Activated CD8-positive, alpha-beta memory T cell treated with anti-CD3 and anti-CD28 coated beads for 4 hours (primary cell): Measurements from ENCODE around the gene SLC48A1.

ENCODE experiments used
- DNase-seq, 2 donors: peaks; one replicate each; pipeline ENCODE4 v3.0.0-alpha.2; 2020; ENCODE audit warnings: low read depth in 2 of 2

The SLC48A1 gene

GRCh38 chr12:47773062-47773857 lies at the start of gene SLC48A1:
Gene SLC48A1 (plus strand): TSS chr12:47773238. CDS start chr12:47773305, 67 bp downstream.
- DNase-seq, result peak; percentile 29 to 41

- DNase-seq, result no peak
Observed at GRCh38 chr12:47725091-47725772, 47.8 kb upstream of the SLC48A1 start, which contains the start of gene ENDOU. Gene ENDOU (minus strand): TSS chr12:47725490. CDS start chr12:47725413, 77 bp downstream.

GRCh38 chr12:47725893-47726292 lies 47.1 kb upstream of the SLC48A1 start:
- no peak for DNase-seq

- no peak for DNase-seq
Observed at GRCh38 chr12:47729233-47729632, 43.8 kb upstream of the SLC48A1 start.

GRCh38 chr12:47730341-47730744 lies 42.7 kb upstream of the SLC48A1 start:
- no peak for DNase-seq

GRCh38 chr12:47731723-47732122 lies 41.3 kb upstream of the SLC48A1 start:
- DNase-seq, result no peak

GRCh38 chr12:47732504-47732903 lies 40.5 kb upstream of the SLC48A1 start:
- DNase-seq, result no peak

GRCh38 chr12:47733142-47733541 lies 39.9 kb upstream of the SLC48A1 start:
- DNase-seq, result no peak

- no peak for DNase-seq
Observed at GRCh38 chr12:47734725-47735480, 38.1 kb upstream of the SLC48A1 start.

GRCh38 chr12:47735649-47736048 lies 37.4 kb upstream of the SLC48A1 start:
- DNase-seq, result no peak

- no peak for DNase-seq
Observed at GRCh38 chr12:47736216-47736615, 36.8 kb upstream of the SLC48A1 start.

GRCh38 chr12:47736877-47737676 lies 36.0 kb upstream of the SLC48A1 start:
- DNase-seq, result no peak

- no peak for DNase-seq
Observed at GRCh38 chr12:47737936-47738594, 35.0 kb upstream of the SLC48A1 start.

GRCh38 chr12:47739297-47739696 lies 33.7 kb upstream of the SLC48A1 start:
- DNase-seq, result no peak

- no peak for DNase-seq
Observed at GRCh38 chr12:47739979-47740378, 33.1 kb upstream of the SLC48A1 start.

- DNase-seq, result no peak
Observed at GRCh38 chr12:47740606-47741339, 32.3 kb upstream of the SLC48A1 start.

GRCh38 chr12:47741340-47741703 lies 31.7 kb upstream of the SLC48A1 start:
- DNase-seq, result peak; percentile 14 to 39

GRCh38 chr12:47742253-47742825 lies 30.7 kb upstream of the SLC48A1 start:
- DNase-seq, result peak; percentile 38 to 45

GRCh38 chr12:47743311-47743860 lies 29.7 kb upstream of the SLC48A1 start:
- no peak for DNase-seq
